ENCODE results near the gene DNAH17.
"Not testable (repeated sequence)": the region's sequence is repeated elsewhere in the genome, so short reads cannot be mapped to it uniquely, and the experiment has no call there.

Gene DNAH17

DNA sequence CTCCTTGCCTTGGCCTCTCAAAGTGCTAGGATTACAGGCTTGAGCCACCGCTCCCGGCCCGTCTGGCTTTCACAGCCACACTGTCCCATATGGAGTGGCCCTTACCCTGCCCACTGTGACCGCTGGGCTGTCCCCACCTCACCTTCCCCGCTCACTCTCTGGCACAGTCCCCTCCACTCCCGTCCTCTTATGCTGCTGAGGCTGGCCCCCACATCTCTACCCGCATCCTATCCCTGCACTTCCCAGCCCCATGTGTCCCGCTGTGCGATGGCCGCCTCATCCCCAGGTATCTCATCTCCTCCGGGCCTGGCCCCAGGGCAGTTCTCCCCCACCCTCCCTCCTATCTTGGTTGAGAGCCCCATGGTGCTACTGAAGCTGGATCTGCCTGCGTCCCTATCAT lies 105.6 kb downstream of the DNAH17 start:
- no peak for DNase-seq

DNA sequence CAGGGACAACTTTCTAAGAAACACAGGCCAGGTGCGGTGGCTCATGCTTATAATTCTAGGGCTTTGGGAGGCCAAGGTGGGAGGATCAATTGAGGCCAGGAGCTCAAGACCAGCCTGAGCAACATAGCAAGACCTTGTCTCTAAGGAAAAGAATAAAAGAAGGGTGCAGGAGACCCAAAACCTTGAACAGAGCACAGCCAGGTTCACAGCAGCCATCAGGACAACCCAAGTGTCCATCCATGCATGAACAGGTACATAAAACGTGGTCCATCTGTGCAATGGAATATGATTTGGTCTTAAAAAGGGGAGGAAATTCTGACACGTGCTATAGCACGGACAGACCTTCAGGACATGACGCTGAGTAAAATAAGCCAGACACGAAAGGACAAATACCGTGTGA lies 107.8 kb downstream of the DNAH17 start:
- no peak for DNase-seq

DNA sequence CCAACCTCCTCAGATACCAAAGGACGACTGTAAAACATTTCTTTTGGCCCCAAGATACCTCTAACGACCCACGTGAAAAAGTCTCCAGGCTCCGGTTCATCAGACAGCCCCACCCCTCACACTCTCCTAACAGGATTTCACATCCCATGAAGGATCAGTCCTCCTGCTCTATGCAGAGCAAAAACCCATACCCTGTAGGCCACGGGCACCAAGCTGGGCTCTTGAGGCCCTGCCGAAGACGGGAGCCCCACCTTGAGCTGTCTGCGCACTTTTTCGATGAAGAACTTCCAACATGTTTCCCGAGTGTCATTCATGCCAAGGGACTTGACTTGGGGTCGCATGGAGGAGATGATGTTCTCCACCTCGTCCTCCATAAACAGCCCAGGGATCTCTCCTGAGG lies 108.8 kb downstream of the DNAH17 start:
- no peak for DNase-seq

DNA sequence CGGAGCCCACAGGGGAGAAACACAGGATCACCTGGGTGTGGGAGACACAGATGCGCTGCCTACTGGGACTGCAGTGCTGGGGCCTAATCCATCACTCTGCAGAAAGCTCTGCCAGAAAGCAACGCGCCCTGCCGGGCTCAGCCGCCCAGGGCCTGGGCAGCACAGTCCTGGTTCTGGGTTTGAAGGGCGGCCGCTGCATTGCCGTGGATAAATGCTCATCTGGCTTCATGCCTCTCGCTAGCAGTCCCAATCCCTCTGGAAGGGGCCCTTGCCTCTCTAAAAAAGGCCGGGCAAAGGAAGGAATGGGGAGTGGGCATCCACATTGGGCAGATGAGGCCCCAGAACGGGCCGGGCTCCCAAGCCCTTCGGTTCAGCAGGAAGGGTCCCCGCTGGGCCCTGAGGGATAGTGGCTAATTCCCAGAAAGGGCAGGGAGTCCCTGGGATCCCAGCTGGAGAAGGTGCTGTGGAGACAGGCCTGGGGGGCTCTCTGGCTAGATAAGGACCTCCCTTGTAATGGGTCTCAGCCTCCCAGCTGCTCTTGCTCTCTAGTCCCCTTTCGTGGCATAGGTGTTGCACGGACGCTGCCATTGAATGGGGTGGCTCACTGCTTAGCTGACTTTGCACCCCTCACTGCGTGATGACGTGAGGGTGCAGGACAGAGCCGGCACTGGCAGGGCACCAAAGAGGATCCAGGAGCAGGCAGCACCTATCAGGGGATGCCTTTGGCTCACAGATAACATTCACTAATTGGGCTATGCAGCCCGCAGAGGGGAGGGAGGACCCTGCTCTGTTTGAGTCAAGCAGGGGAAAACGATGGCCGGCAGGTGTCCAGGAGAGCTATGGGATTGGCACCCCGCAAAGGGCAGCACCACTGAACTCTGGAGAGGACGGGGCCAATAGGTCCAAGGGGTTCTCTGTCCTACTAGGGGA lies 110.1 kb downstream of the DNAH17 start:
- DNase-seq, result no peak

DNA sequence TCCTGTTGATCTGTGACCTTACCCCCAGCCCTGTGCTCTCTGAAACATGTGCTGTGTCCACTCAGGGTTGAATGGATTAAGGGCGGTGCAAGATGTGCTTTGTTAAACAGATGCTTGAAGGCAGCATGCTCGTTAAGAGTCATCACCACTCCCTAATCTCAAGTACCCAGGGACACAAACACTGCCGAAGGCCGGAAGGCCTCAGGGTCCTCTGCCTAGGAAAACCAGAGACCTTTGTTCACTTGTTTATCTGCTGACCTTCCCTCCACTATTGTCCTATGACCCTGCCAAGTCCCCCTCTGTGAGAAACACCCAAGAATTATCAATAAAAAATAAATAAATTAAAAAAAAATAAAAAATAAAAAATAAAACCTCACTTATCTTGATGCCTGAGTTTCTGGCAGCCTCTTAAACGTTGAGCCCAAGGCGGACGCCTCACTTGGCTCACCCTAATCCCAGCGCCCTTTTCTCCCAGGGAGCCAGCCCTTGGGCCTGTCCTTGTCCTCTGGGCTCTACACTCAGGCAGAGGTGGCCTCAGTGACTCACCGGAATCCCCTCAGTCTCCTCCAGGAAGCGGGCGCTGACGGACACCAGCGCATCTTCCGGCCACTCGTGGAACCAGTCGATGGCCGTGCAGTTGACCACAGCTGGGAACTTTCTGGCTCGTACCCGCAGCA lies 110.9 kb downstream of the DNAH17 start:
- DNase-seq, result not testable (repeated sequence)

DNA sequence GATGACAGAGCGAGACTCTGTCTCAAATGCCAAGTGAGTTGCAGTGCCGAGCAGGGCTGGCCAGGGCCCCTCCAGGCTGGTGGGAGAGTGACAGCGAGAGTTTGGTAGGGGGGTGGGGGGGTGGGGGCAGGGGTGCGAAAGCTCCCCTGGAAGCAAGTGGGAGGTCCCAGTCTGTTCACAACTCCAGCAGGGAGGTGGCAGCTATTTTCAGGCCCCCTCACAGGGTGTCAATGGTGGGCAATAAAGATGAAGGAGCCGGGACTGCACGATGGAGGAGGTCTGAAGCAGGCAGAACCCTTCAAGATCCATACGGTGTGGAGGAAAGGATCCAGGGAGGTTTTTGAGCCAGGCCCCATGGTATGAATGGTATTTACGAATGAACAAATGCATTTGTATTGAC lies 115.0 kb downstream of the DNAH17 start:
- no peak for DNase-seq

DNA sequence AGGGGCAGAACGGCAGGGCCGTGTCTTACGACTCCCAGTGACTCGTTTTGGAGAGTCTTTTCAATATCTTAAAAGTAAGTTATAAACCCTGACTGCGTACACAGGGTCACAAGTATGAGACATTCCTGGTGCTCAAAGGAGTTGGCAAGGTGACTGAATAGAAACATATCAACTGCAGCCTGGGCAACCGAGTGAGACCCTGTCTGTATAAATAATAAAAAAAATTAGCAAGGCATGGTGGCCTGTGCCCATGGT lies 115.5 kb downstream of the DNAH17 start:
- no peak for DNase-seq

DNA sequence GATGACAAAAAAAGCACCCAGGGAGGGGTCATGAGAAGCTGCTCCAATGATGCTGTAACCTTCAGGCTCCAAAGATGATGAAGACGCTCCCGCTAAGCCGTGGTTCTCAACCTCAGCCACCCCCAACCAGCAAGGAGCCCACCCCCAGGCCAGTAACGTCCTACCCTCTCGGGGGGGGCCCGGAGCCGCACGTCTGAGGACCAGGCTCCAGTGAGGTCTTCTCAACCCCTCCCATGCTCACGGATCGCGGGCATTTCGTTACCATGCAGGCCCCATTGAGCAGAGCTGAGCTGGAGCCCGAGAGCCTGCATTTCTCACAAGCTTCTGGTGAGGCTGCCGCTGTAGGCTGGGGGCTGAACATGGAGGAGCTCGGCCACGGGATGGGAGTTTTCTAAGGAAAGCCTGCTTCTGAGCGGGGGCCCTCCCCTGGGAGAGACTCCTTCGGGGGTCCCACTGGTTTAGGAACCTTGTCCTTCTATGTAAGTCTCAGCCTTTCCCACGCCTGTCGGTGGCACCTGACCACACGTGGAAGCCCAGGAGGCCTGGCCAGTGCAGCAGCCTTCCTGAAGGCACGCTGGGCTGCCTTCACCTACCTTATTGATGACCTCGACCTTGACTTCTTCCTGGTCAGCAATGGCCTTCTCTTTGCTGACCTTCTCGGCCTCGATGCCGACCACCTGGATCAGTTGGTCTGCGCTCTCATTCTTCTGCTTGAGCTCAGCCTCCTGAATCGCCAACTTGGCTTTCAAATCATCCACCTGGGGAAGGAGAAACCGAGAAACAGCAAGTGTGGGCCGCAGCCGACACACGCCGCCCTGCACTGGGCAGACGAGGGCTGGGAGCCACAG lies 116.0 kb downstream of the DNAH17 start:
- no peak for DNase-seq

DNA sequence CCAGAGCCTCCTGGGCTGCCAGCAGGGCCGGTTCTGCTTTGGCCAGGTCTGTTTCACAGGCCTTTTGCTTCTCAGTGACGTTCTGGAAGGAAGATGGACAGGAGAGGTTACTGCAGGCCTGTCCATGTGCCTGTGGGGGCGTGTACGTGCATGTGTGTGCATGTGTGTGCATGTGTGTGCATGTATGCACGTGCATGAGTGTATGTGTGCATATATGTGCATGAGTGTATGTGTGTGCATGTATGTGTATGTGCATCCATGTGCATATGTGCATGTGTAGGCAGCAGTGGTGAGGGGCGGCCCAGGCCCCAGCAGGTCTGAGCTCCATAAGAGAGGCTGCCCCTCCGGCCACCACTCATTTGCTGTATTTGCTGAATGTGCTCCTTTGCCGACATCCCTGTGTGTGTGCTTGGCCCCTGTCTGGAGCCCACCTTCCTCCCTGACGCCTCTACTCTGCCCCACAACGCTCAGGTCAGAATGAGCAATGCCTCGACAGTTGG lies 117.0 kb downstream of the DNAH17 start:
- no peak for DNase-seq

DNA sequence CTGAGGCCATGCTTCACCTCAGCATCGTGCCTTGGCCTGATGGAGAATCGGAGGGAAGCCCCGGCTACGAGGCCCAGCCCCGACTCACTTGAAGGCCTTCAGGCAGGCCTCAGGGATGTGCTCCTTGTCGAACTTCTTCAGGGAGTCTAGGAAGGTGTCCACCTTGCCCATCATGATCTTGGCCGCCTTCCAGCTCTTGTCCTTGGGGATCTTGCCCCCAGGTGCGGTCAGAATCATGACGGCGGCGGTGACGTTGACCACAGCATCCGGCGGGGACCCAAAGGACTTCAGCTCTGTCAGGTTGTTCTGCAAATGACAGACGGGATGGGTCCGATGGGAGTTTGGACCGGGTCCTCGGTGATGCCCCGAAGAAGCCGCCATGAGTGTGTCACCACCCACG lies 117.5 kb downstream of the DNAH17 start:
- DNase-seq, result no peak

DNA sequence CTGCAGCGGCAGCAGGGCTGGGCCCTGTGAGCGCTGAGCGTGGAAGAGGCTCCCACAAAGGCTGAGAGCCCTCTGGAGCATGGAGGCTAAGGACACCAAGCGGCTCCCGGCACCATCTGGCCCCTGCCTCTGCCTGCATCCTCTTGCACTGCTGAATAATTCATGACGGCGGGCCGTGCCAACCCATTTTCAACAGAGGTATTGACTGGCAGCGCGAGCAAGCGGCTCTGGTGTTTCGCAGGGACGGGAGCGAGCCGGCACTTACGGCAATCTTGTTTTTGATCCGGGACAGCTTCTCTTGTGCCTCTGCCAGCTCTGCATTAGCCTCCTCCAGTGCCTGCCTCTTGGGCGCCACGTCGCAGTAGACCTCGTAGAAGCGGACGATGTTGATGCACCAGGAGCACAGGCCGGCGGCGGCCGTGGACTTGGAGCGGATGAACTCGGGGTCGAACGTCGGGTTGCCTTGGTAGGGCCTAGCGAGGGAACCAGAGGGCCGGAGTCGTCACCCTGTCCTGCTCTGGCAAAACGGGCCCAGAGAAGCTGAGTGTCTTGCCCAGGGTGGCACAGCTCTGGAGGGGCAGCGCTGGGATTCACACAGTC lies 118.4 kb downstream of the DNAH17 start:
- no peak for DNase-seq

DNA sequence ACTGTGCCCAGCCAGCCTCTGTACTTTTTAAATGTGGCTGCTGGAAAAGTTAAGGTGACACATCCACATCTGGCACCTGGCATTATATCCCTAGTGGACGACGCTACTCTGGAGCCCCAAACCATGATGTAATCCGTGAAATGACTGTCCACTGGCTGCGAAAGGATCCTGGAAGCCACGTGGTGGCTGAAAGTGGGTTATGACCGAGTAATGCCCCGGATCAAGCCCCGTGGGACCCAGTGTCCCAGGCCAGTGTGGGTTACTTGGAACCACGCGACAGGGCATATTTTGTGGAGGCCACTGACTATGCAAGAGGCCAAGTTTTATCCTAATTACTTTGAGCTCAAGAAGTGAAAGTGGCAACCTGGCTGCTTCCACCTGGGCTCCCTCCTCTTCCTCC lies 119.1 kb downstream of the DNAH17 start:
- DNase-seq, result no peak

DNA sequence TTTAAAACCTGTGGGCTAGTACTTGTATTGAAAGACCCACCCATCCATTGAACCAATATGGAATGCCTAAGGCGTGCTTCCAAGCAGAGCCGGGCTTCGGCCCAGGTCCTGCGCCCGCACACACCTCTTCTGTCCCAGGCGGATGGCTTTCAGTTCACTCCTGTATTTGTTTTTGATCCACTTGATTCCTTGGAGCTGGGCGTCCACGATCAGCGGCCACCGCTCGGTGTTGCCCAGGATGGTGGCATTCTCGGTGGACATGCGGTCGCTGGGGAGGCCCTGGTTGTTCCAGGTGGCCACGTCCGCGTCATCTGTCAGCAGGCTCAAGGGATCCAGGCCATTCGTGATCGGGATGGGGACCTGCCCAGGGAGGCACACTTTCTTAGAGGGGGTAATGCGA lies 122.8 kb downstream of the DNAH17 start:
- no peak for DNase-seq

DNA sequence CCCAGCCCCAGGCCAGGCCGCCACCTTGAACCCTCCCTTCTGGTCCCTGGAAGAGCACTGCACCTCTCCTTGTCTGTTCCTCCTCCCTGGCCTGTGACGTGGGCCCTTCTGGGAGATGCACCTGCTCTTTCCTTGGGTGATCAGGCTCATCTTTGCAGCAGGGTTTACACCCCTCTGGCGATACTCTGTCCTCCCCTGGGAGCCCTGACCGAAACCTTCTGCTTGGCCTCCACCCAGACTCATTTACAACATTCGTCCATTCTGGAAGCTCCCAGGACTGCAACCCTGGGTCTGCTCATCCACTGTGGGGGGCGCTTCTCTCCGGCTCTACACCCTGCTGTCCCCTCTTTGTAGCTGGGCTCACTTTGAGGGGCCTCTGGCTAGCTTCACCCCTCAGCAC lies 125.4 kb downstream of the DNAH17 start:
- no peak for DNase-seq

DNA sequence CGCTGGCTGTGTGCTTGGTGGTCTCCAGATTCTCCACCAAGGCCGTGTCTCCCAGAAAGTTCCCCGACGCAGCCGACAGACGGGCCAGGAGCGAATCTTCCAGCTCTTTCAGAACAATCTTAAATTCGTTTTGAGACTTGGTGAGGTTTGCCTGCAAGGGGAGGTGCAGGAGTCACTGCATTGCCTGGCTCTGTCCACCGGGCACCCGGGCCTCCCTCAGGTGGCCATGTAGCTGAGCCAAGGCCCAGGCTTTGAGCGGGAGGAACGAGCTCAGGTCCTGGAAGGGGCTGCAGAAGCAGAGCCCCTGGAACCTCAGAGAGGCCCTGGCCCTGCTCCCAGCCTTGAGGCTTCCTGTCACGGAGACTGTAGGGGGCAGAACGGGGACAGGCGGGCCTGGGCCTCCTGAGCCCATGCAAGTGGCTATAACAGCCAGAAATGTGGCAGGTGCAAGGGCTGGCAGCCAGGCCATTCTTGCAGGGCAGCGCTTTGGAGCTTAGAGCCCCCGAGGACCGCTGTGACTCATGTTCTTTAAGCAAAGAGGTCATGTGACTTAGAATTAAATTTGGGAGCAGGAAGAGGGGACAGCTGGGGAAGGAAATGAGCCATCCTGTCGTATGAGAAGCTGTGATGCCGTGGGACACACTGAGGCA lies 126.4 kb downstream of the DNAH17 start:
- peak; percentile 57 for DNase-seq

DNA sequence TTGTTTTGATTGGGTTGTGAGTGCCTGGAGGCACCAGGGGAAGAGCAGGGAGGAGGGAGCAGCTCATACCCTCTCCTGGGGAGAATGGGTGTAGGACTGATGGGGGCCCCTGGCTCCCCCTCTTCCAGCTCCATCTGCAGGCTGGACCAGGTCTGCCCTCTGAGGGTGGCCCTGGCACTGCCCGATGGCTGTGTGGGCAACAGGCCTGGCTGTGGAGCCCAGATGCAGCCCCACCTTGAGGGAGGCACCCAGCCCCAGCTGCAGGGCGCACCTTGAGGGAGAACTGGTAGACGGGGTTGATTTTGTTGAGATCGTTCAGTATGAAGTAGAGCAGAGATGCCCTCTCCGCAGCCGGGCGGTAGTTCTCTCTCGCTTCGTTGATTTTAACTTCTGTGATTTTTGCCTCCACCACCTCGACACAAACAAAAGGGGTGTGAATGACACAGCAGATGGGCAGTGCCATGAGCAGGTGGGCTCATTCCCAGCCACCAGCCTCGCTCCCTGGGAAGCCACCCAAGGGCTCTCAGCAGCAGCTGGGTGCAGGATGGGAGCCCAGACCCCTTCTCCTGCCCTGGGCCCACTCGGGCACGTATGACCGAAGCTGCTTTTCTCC lies 127.1 kb downstream of the DNAH17 start:
- DNase-seq, result no peak

DNA sequence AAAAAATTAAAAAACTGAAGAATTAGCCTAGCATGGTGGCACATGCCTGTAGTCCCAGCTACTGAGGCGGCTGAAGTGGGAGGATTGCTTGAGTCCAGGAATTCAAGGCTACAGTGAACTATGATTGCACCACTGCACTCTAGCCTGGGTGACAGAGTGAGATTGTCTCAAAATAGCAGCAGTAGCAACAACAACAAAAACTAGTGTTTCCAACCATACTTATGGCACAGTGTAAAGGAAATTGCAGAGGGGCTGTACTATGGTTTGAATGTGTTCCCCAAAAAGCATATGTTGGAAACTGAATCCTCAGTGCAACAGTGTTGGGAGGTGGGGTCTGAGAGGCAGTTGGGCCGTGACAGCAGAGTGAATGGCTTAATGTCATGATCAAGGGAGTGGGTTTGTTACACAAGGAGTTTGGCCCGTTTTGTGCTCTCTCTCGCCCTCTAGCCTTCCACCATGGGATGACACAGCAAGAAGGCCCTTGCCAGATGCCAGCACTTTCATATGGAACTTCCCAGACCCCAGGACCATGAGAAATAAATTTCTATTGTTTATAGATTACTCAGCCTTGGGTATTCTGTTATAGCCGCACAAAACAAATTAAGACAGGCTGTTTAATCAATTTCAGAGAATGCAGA lies 128.7 kb downstream of the DNAH17 start:
- DNase-seq, result no peak

DNA sequence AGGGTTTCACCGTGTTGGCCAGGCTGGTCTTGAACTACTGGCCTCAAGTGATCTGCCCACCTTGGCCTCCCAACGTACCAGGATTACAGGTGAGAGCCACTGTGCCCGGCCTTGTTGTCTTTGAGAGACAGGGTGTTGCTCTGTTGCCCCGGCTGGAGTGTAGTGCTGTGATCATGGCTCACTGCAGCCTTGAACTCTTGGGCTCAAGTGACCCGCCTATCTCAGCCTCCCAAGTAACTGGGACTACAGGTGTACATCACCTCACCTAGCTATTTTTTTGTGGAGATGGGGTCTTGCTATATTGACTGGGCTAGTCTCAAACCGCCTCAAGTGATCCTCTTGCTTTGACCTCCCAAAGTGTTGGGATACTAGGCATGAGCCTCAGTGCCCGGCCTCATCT lies 130.4 kb downstream of the DNAH17 start:
- DNase-seq, result no peak

DNA sequence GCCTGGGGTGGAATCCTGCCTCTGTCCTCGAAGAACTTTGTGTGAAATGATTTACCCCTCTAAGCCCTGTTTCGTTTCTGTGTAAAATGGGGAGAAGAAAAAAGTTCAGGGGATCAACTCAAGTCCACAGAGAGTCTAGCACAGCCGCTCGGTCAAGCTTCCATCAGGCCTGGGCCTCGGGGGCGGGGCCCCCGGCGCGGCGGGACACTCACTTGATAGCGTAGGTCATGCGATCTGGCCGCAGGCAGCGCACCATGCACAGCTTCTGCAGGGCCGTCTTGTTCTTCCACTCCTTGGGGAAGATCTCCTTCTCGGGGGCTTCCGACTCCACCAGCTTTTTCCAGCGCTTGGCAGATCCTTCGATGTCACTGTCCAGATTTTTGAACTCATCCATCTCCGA lies 132.8 kb downstream of the DNAH17 start:
- no peak for DNase-seq

DNA sequence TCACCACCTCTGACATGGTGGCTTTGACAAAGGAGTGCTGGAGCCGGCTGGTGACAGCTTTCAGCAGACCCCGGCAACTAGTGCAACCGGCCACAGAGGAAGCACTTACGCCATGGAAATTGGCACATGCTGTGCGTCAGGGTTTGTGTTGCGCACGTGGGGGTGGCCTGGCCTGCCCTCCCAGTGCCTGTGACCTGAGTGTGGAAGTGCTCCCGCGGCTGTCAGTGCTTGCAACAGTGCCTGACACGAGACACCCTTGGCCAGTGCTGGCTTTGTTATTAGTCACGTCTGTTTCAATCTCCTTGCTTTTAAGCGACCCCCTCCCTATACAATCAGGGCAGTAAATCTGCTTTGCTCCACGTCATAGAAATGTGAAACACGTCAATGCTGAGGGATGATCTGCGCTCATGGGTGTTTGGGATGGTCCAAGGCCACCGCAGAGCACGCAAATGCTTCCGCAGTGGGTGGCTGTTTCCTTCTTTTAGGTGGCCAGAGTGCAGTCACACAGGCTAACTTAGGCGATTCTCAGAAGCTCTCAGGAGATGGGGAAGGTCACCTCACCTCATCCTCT lies 134.5 kb downstream of the DNAH17 start:
- DNase-seq, result no peak

DNA sequence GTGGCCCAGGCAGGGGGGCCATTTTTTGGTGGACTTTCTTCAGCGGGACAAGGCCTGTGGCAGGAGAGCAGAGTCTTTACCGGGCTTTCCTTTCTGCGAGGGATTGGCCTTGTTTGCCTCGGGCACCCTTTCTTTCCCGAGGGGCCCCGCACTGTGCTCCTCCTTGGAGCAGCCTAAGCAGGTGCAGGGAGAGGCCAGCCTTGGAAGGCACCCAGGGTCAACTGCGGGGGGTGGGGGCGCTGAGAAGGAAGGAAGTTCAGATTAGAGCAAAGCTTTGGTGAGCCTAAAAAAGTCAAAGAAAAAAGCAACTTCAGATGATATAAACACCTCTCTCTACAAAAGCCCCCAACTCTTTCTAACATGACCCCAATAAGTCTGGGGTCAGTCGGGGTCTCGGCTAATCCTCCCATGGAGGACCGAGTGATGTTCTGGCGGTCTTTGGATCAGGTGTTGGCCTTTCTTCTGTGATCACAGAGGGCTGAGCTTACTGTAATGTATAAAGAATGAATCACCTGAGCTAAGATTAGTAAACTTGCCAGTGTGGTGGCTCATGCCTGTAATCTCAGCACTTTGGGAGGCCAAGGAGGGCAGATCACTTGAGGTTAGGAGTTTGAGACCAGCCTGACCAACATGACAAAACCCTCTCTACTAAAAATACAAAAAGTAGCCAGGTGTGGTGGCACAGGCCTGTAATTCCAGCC lies 135.8 kb downstream of the DNAH17 start:
- DNase-seq, result no peak

Data from NCI-H1436 (cell line).